Skeletal muscle satellite cell (primary cell): ENCODE results near the gene DLX3.

Experiments used
- H3K27me3 ChIP-seq: 2 replicates; pipeline ENCODE4 v1.7.0; 2013; ENCODE audit warnings: low read length; ENCODE audit not compliant: control insufficient read depth, insufficient read depth
- H3K36me3 ChIP-seq: 2 replicates; pipeline ENCODE4 v1.7.0; 2013; ENCODE audit warnings: mild to moderate bottlenecking, control low read depth, low read length; ENCODE audit not compliant: insufficient read depth
- H3K4me1 ChIP-seq: 2 replicates; pipeline ENCODE4 v1.7.0; 2013; ENCODE audit warnings: low read length; ENCODE audit not compliant: control insufficient read depth, insufficient read depth
- H3K4me2 ChIP-seq: 2 replicates; pipeline ENCODE4 v1.7.0; 2013; ENCODE audit warnings: mild to moderate bottlenecking, low read length
- H3K4me3 ChIP-seq: 2 replicates; pipeline ENCODE4 v1.7.0; 2013; ENCODE audit warnings: low read length
- H3K9ac ChIP-seq: 2 replicates; pipeline ENCODE4 v1.7.0; 2013; ENCODE audit warnings: mild to moderate bottlenecking, low read depth, low read length, moderate library complexity
- H3K9me3 ChIP-seq: replicated peaks from 2 replicates; pipeline ENCODE4 v1.7.0; 2013; ENCODE audit warnings: mild to moderate bottlenecking, control low read depth, low read length

The DLX3 gene

GRCh38 chr17:50022463-50023130, 27.6 kb upstream of the DLX3 start:
- Histone ChIP-seq H3K4me1 (peaks cover 17% of the 10 kb centered on the region), H3K27me3 (no peaks in the 10 kb centered on the region), H3K4me3 (no peak overlapping the region), H3K4me2 (no peak overlapping the region), H3K9me3 (no peaks in the 10 kb centered on the region), H3K9ac (no peak overlapping the region), H3K36me3 (no peaks in the 10 kb centered on the region)

GRCh38 chr17:50021681-50022370, 26.8 kb upstream of the DLX3 start:
- Histone ChIP-seq H3K36me3 (no peaks in the 10 kb centered on the region), H3K9ac (no peak overlapping the region), H3K27me3 (no peaks in the 10 kb centered on the region), H3K4me2 (no peak overlapping the region), H3K9me3 (no peaks in the 10 kb centered on the region), H3K4me1 (peaks cover 10% of the 10 kb centered on the region), H3K4me3 (no peak overlapping the region)

GRCh38 chr17:50020841-50021599, 26.0 kb upstream of the DLX3 start:
- Histone ChIP-seq H3K4me3 (no peak overlapping the region), H3K36me3 (no peaks in the 10 kb centered on the region), H3K4me1 (peaks cover 6% of the 10 kb centered on the region), H3K9ac (no peak overlapping the region), H3K27me3 (no peaks in the 10 kb centered on the region), H3K9me3 (no peaks in the 10 kb centered on the region), H3K4me2 (no peak overlapping the region)

- H3K9me3 ChIP-seq = peaks cover 3% of the 10 kb centered on the region
These were observed 23.9 kb upstream of the DLX3 start for GRCh38 chr17:50018909-50019308.

DNA sequence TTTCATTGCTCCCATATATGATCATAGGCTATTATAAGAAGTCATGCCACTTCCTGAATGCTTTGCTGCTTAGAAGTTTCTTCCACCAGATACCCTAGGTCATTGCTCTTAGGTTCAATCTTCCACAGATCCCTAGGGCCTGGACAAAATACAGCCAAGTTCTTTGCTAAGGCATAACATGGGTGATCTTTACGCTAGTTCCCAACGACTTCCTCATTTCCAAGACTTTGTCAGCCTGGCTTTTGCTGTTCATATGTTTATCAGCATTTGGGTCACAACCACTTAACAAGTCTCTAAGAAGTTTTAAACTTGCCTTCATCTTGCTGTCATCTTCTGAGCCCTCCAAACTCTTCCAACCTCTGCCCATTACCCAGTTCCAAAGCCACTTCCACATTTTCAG, 20.1 kb upstream of the DLX3 start:
- Histone ChIP-seq H3K4me1 (peaks cover 6% of the 10 kb centered on the region), H3K4me3 (no peak overlapping the region)

More at GRCh38 chr17:50018909-50019308, 23.9 kb upstream of the DLX3 start:
- no peaks in the 10 kb centered on the region for H3K36me3 ChIP-seq
- no peaks in the 10 kb centered on the region for H3K27me3 ChIP-seq
- no peak overlapping the region for H3K9ac ChIP-seq
- H3K4me3 ChIP-seq = no peak overlapping the region
- peaks cover 6% of the 10 kb centered on the region for H3K4me1 ChIP-seq
- no peak overlapping the region for H3K4me2 ChIP-seq

DNA sequence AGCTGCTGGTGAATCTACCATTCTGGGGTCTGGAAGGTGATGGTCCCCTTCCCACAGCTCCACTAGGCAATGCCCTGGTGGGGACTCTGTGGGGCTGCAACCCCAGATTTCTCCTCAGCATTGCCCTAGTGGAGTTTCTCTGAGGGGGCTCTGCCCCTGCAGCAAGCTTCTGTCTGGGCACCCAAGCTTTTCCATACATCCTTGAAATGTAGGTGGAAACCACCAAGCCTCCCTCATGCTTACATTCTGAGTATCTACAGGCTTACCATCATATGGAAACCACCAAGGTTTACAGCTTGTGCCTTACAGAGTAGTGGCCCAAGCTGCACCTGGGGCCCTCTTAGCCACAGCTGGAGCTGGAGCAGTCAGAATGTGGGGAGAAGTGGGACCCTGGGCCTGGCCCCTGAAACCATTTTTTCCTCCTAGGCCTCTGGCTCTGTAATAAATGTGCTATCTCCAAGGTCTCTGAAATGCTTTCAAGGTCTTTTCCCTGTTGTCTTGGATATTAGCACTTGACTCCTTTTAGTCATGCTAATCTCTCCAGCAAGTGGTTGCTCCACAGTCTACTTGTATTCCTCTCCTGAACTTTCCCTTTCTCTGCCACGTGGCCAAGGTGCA, 19.6 kb upstream of the DLX3 start:
- H3K27me3 ChIP-seq = peaks cover 12% of the 10 kb centered on the region
- H3K4me2 ChIP-seq = no peak overlapping the region
- peaks cover 6% of the 10 kb centered on the region for H3K4me1 ChIP-seq
- H3K9me3 ChIP-seq = peaks cover 3% of the 10 kb centered on the region
- no peaks in the 10 kb centered on the region for H3K36me3 ChIP-seq
- H3K9ac ChIP-seq = no peak overlapping the region
- no peak overlapping the region for H3K4me3 ChIP-seq

More for the DNA sequence above, 20.1 kb upstream of the DLX3 start:
- H3K36me3 ChIP-seq = no peaks in the 10 kb centered on the region
- H3K9ac ChIP-seq = no peak overlapping the region
- peaks cover 3% of the 10 kb centered on the region for H3K9me3 ChIP-seq
- H3K27me3 ChIP-seq = peaks cover 12% of the 10 kb centered on the region
- no peak overlapping the region for H3K4me2 ChIP-seq

DNA sequence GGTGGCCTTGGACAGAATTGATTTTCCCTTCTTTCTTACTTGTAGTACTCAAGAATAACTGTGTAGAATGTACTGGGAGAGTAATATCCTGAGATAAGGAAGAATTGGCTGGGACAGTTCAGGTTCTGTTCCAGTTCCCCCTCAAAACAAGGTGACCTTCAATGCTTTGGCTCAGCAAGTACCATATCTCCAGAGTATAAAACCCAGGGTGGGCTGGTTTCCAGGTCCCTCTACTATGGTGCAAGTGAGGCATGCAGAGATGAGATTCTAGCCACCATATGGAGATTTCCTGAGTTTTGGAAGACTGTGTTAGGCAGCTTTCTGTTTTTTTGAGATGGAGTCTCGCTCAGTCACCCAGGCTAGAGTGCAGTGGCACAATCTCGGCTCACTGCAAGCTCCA, 18.1 kb upstream of the DLX3 start:
- Histone ChIP-seq H3K4me3 (no peak overlapping the region), H3K9me3 (peaks cover 3% of the 10 kb centered on the region), H3K4me1 (no peaks in the 10 kb centered on the region), H3K27me3 (peaks cover 24% of the 10 kb centered on the region), H3K4me2 (no peak overlapping the region), H3K9ac (no peak overlapping the region), H3K36me3 (no peaks in the 10 kb centered on the region)

DNA sequence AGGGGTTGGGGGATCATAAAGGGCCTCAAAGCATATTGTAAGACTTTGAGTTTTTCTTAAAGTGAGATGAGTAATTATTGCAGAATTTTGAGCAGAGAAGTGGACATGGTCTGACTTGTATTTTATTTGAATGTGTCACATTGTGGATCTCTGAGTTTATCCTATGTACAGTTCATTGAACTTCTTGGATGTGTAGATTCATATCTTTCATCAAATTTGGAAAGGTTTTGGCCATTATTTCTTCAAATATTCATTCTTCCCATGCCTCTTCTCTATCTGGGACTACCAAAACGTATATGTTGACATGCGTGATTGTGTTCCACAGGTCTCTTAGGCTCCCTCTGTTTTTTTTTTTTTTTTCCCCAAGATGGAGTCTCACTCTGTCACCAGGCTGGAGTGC, 14.3 kb upstream of the DLX3 start:
- Histone ChIP-seq H3K9me3 (no peaks in the 10 kb centered on the region), H3K4me3 (no peak overlapping the region), H3K36me3 (no peaks in the 10 kb centered on the region), H3K4me2 (no peak overlapping the region), H3K9ac (no peak overlapping the region), H3K4me1 (no peaks in the 10 kb centered on the region), H3K27me3 (peaks cover 41% of the 10 kb centered on the region)

GRCh38 chr17:50003911-50004310, 8.9 kb upstream of the DLX3 start:
- H3K4me2 ChIP-seq = no peak overlapping the region
- H3K4me3 ChIP-seq = no peak overlapping the region
- peaks cover 67% of the 10 kb centered on the region for H3K27me3 ChIP-seq
- no peaks in the 10 kb centered on the region for H3K4me1 ChIP-seq
- H3K9ac ChIP-seq = no peak overlapping the region
- H3K36me3 ChIP-seq = no peaks in the 10 kb centered on the region
- no peaks in the 10 kb centered on the region for H3K9me3 ChIP-seq

- no peak overlapping the region for H3K4me3 ChIP-seq
- H3K9me3 ChIP-seq = no peaks in the 10 kb centered on the region
- no peaks in the 10 kb centered on the region for H3K36me3 ChIP-seq
- no peak overlapping the region for H3K9ac ChIP-seq
- H3K27me3 ChIP-seq = peaks cover 56% of the 10 kb centered on the region
- H3K4me1 ChIP-seq = peaks cover 16% of the 10 kb centered on the region
- H3K4me2 ChIP-seq = no peak overlapping the region
These were observed 4.0 kb upstream of the DLX3 start for GRCh38 chr17:49998836-49999511.
